GM21390 (cell line): Measurements from ENCODE around the gene SRA1.

Source experiments
- ATAC-seq: cut with Tn5 transposase; IDR thresholded peaks from one replicate; pipeline ENCODE4 v1.9.1; 2021; ENCODE audit not compliant: unreplicated experiment

The SRA1 gene

GRCh38 chr5:140551872-140552271 lies 5.4 kb downstream of the SRA1 start:
- ATAC-seq = no peak

- no peak for ATAC-seq
These were observed 6.9 kb downstream of the SRA1 start for GRCh38 chr5:140550147-140551079.

- ATAC-seq = no peak
These were observed 7.8 kb downstream of the SRA1 start for GRCh38 chr5:140549237-140550144.

GRCh38 chr5:140548791-140549190 lies 8.5 kb downstream of the SRA1 start:
- no peak for ATAC-seq

- peak; percentile 2 for ATAC-seq
These were observed 9.0 kb downstream of the SRA1 start for GRCh38 chr5:140548300-140548688.

- ATAC-seq = peak; percentile 98
These were observed 9.6 kb downstream of the SRA1 start, which contains the start of gene EIF4EBP3 for GRCh38 chr5:140547508-140548299. EIF4EBP3 (plus strand) TSS chr5:140547662; CDS start chr5:140547738, 76 bp downstream.

GRCh38 chr5:140546851-140547507 lies 10.3 kb downstream of the SRA1 start:
- ATAC-seq = no peak

GRCh38 chr5:140545606-140546005 lies 11.7 kb downstream of the SRA1 start:
- ATAC-seq = no peak

GRCh38 chr5:140544986-140545385 lies 12.3 kb downstream of the SRA1 start:
- no peak for ATAC-seq

GRCh38 chr5:140542972-140543371 lies 14.3 kb downstream of the SRA1 start:
- ATAC-seq = no peak

GRCh38 chr5:140540227-140540626 lies 17.0 kb downstream of the SRA1 start:
- ATAC-seq = no peak

GRCh38 chr5:140524003-140524402 lies 33.3 kb downstream of the SRA1 start:
- no peak for ATAC-seq

- no peak for ATAC-seq
These were observed 44.1 kb downstream of the SRA1 start for GRCh38 chr5:140513124-140513523.

- ATAC-seq = no peak
These were observed 47.4 kb downstream of the SRA1 start for GRCh38 chr5:140509898-140510297.

GRCh38 chr5:140502834-140503233 lies 54.4 kb downstream of the SRA1 start:
- ATAC-seq = no peak
